Suprapubic skin (tissue), 3 donors: ENCODE data around the gene PTP4A2.

Experiments used
- CTCF ChIP-seq, 2 donors: fragments of 200-600 bp in 1 of 2; fragments of 450-650 bp in 1 of 2; sonication (generic) in 1 of 2; IDR thresholded peaks; one replicate each; pipeline ENCODE4 v1.5.1; 2016 to 2019; ENCODE audit warnings: antibody characterized with exemption in 2 of 2, mild to moderate bottlenecking in 1 of 2, moderate library complexity in 1 of 2
- POLR2AphosphoS5 ChIP-seq, 3 donors: sonication (generic); formaldehyde crosslinking; IDR thresholded peaks; one replicate each; pipeline ENCODE4 v1.6.1; 2017; ENCODE audit warnings: antibody characterized with exemption in 3 of 3

GRCh38 chr1:31859719-31860118 is 78.4 kb downstream of the PTP4A2 start:
- no peak for TF ChIP-seq CTCF (IDR thresholded peaks at IDR 0.05)
- no peak for TF ChIP-seq POLR2AphosphoS5 (IDR thresholded peaks at IDR 0.05)
